ENCODE data around the gene RANBP3L. TPM values are rescaled to one million over a fixed set of nuclear protein-coding genes. Genes with fewer than 3 reads are reported as not detected.
A peak's percentile ranks its signal among the peaks of the same experiment; 100 is the strongest.

RANBP3L gene
- total and polyA plus RNA-seq, 2 of the 4 experiments (the other 2 are of a cell fraction), result not detected

GRCh38 chr5:36242534-36243485, 58.9 kb downstream of the RANBP3L start:
- Histone ChIP-seq H3K27me3 (ENCODE audit: control insufficient read depth, insufficient read depth, low read length) (no peaks in the 10 kb centered on the region), H3K79me1 (ENCODE audit: low read depth in 1 of 2, low read length in 2 of 2) (peaks cover 0 to 23% of the 10 kb centered on the region in 2 experiments; a peak in 3 of 4 replicates), H3K36me3 (ENCODE audit: control insufficient read depth, insufficient read depth, low read length) (no peaks in the 10 kb centered on the region), H2AFZ (replicated peaks; ENCODE audit: low read length, poor library complexity) (peak overlapping the region; percentile 98), H3K23ac (ENCODE audit: low read depth, low read length) (peak overlapping the region; percentile 13; the same call in 1 of the 2 replicates), H4K91ac (ENCODE audit: insufficient read depth, low read depth, low read length) (peak overlapping the region; percentile 26; the same call in 1 of the 2 replicates), H3K4ac (ENCODE audit: low read depth, low read length) (peak overlapping the region; percentile 60), H2BK5ac (ENCODE audit: low read depth, low read length, poor library complexity, severe bottlenecking) (peak overlapping the region; percentile 59), H2BK20ac (ENCODE audit: low read depth, low read length) (no peak overlapping the region), H3K27ac (ENCODE audit: insufficient read depth, low read length) (peak overlapping the region; percentile 75), H3K9me1 (ENCODE audit: insufficient read depth, low read length) (0 out of 2 replicates have a peak, but pooled peaks cover 3% of the 10 kb centered on the region), H2AK5ac (ENCODE audit: low read depth, low read length) (peak overlapping the region; percentile 95), H3K4me1 (ENCODE audit: control insufficient read depth, insufficient read depth, low read length) (peaks cover 4% of the 10 kb centered on the region), H4K20me1 (ENCODE audit: insufficient read depth, low read length) (no peaks in the 10 kb centered on the region), H3K4me3 (ENCODE audit: insufficient read depth, low read depth, low read length) (peak overlapping the region; percentile 85), H3K9ac (ENCODE audit: low read depth, low read length) (peak overlapping the region; percentile 54; the same call in 1 of the 2 replicates), H4K8ac (ENCODE audit: low read depth in 2 of 2, low read length in 2 of 2) (peak overlapping the region; percentile 69; a peak in 3 of 4 replicates), H2BK120ac (ENCODE audit: low read depth, low read length) (peak overlapping the region; percentile 56), H3K18ac (ENCODE audit: low read depth, low read length) (peak overlapping the region; percentile 43; the same call in 1 of the 2 replicates), H3K9me3 (ENCODE audit: control insufficient read depth, insufficient read depth, low read length) (no peaks in the 10 kb centered on the region), H2AK9ac (replicated peaks; ENCODE audit: low read depth, low read length, poor library complexity) (peak overlapping the region; percentile 85), H3K4me2 (ENCODE audit: low read depth, low read length) (peak overlapping the region; percentile 70), H4K5ac (ENCODE audit: low read depth, low read length) (peak overlapping the region; percentile 93), H3K14ac (replicated peaks; ENCODE audit: low read depth, low read length) (peak overlapping the region; percentile 41; the same call in 1 of the 2 replicates), H3K56ac (ENCODE audit: extremely low read depth, insufficient read depth, low read length) (no peak overlapping the region), H2BK15ac (ENCODE audit: low read depth, low read length) (peak overlapping the region; percentile 49; the same call in 1 of the 3 replicates)
- ChIA-PET POLR2A (ENCODE audit: unreplicated experiment) (no interaction called here), CTCF (interaction anchor here (1.0 to 1.8 kb wide), 6 partner anchors 9 to 164 kb away, joined by 3 to 13 read pairs (median 3); no protein-coding TSS in a partner anchor)
- in situ Hi-C loops (cut with MboI; ENCODE audit: low sequenced_read_pairs) (no loop called here), dilution Hi-C loops (cut with HindIII; ENCODE audit: low sequenced_read_pairs, unreplicated experiment) (no loop called here), intact Hi-C loops (cut with micrococcal nuclease) (loop anchor here (1.0 to 10.0 kb wide), 2 partner anchors 62 to 632 kb away; partner anchors contain the start of gene NIPBL)
- no peak for TF ChIP-seq RCOR1 (IDR thresholded peaks at IDR 0.05; ENCODE audit: insufficient replicate concordance, low read length)
- TF ChIP-seq RFX5 (IDR thresholded peaks at IDR 0.05; ENCODE audit: low read depth, low read length), result no peak
- TF ChIP-seq MAFK (IDR thresholded peaks at IDR 0.05; ENCODE audit: low read depth, low read length), result no peak
- no peak for TF ChIP-seq CTCF (conservative IDR thresholded peaks at IDR 0.05; ENCODE audit: low read depth, low read length)
- no peak for TF ChIP-seq CHD1 (IDR thresholded peaks at IDR 0.05; ENCODE audit: low read depth, low read length)
- no peak for TF ChIP-seq ELK1 (IDR thresholded peaks at IDR 0.05; ENCODE audit: borderline replicate concordance, low read depth, low read length)
- no peak for TF ChIP-seq MXI1 (IDR thresholded peaks at IDR 0.05; ENCODE audit: borderline replicate concordance, low read depth, low read length)
- no peak for TF ChIP-seq SMC3 (IDR thresholded peaks at IDR 0.05; ENCODE audit: low read depth, low read length)
- TF ChIP-seq FOS (IDR thresholded peaks at IDR 0.05; ENCODE audit: low read depth, low read length), result no peak
- no peak for TF ChIP-seq MAZ (IDR thresholded peaks at IDR 0.05; ENCODE audit: borderline replicate concordance, low read depth, low read length)
- no peak for ATAC-seq (ENCODE audit: low read depth)
- 80% methylated on average over 1 of the region's 24 CpGs; no CpG with 5 or more reads in 1 of the 2 experiments for WGBS, 2 experiments (ENCODE audit: extremely low coverage in 2 of 2, insufficient read length in 1 of 2)
- BruUV-seq (replicated peaks), result no TSS peak
- DNase-seq, result no peak

Measured in IMR-90 (cell line).